Measurements from ENCODE around the gene UVSSA. TPM values are rescaled to one million over a fixed set of nuclear protein-coding genes. Genes with fewer than 3 reads are reported as not detected.

UVSSA gene
- total RNA-seq, 1 donor from 2014 or later = 32.4 TPM

GRCh38 chr4:1325681-1326635, 21.1 kb upstream of the UVSSA start:
- no peaks in the 10 kb centered on the region for H3K27me3 Mint-ChIP-seq
- no peak for DNase-seq (ENCODE audit: extremely low spot score, unreplicated experiment)
- H3K36me3 Mint-ChIP-seq = peaks cover 6% of the 10 kb centered on the region
- H3K27ac Mint-ChIP-seq = no peak overlapping the region
- H3K4me1 Mint-ChIP-seq (ENCODE audit: unreplicated experiment) = peaks cover 3% of the 10 kb centered on the region
- no peak for TF ChIP-seq CTCF (conservative IDR thresholded peaks at IDR 0.05)
- no peak overlapping the region for H3K4me3 Mint-ChIP-seq
- no peaks in the 10 kb centered on the region for H3K9me3 Mint-ChIP-seq

- H3K4me3 Mint-ChIP-seq = no peak overlapping the region
- no peak overlapping the region for H3K27ac Mint-ChIP-seq
- no peaks in the 10 kb centered on the region for H3K36me3 Mint-ChIP-seq
- H3K4me1 Mint-ChIP-seq (ENCODE audit: unreplicated experiment) = peaks cover 6% of the 10 kb centered on the region
- no peaks in the 10 kb centered on the region for H3K27me3 Mint-ChIP-seq
- DNase-seq (ENCODE audit: extremely low spot score, unreplicated experiment) = no peak
- no peaks in the 10 kb centered on the region for H3K9me3 Mint-ChIP-seq
- TF ChIP-seq CTCF (conservative IDR thresholded peaks at IDR 0.05) = no peak
Measured at GRCh38 chr4:1326751-1327525, 20.1 kb upstream of the UVSSA start.

DNA sequence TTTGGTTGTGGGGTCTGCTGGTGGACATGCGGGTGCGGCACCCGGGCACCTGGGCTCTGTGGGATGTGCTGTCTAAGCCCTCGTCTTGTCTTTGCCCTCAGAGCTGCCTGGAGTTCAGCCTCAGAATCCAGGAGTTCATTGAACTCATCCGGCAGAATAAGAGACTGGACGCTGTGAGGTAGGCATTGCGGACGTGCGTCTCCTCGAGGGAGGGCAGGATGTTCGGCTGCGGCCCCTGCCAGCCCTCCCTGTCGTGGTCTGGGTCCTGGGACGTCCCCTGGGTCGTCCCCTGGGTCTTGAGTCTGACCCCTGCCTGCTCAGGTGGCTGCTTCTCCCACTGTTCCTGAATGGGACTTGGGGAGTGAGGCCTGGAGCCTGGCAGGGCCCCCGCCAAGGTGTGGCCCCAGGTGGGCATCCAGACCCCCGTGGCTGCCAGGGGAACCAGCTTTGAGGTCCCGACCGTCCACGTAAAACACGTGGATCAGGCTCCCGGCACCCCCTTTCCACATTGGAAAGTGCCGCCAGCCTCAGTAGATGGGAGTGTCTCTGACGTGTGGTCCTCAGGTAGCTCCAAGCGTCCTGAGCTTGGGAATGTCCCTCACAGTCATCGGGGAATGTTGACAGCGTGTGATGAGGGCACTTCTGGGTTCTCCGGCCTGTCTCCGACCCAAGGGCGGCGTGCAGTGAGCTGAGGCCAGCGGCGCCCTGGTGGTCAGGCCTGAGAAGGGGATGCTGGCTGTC, 19.3 kb upstream of the UVSSA start:
- DNase-seq (ENCODE audit: extremely low spot score, unreplicated experiment) = no peak
- H3K4me1 Mint-ChIP-seq (ENCODE audit: unreplicated experiment) = peaks cover 6% of the 10 kb centered on the region
- H3K27ac Mint-ChIP-seq = no peak overlapping the region
- no peaks in the 10 kb centered on the region for H3K9me3 Mint-ChIP-seq
- no peak overlapping the region for H3K4me3 Mint-ChIP-seq
- TF ChIP-seq CTCF (conservative IDR thresholded peaks at IDR 0.05) = no peak
- H3K36me3 Mint-ChIP-seq = no peaks in the 10 kb centered on the region
- no peaks in the 10 kb centered on the region for H3K27me3 Mint-ChIP-seq

DNA sequence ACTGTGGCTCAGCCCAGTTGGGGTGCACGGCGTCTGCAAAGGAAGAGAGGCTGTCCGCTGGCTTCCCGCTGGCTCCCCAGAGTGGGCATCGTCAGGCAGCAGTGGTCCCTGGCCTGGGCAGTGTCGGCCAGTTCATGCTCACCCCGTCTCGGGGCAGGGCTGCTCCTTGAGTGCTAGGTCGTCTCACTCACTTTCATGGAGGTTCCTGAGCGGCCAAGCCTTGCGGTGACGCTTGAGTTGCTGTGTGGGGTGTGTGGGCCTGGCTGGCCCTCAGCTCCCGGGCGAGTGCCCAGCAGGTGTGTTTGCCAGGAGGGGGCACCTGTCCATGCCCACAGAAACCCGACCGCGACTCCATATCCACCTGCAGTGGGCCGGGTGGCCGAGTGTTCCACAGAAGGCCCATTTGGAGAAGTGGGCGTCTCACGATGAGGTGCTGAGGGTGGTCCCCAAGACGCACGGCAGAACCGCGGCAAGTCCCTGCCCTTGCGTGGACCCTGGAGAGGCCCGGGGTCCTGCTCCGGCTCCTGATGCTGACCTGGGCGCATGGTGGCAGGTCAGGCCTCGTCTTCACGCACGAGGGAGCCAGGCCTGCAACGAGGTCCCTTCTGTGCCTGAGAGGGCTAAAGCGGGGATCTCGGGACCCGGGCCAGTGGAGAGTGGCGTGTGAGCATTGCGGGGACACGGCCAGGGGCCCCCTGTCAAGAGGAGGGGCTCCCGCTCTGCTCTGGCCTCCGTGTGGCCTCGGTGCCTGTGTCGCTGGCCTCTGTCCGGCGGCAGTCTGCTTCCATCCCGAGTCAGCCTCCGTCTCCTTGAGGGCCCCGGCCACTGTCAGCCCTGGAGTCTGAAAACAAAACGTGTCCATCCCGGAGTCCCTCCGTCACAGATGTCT, 18.5 kb upstream of the UVSSA start:
- no peak for DNase-seq (ENCODE audit: extremely low spot score, unreplicated experiment)
- Mint-ChIP-seq H3K36me3 (no peaks in the 10 kb centered on the region), H3K27ac (no peak overlapping the region), H3K4me3 (no peak overlapping the region), H3K27me3 (no peaks in the 10 kb centered on the region), H3K4me1 (ENCODE audit: unreplicated experiment) (peaks cover 6% of the 10 kb centered on the region), H3K9me3 (no peaks in the 10 kb centered on the region)
- no peak for TF ChIP-seq CTCF (conservative IDR thresholded peaks at IDR 0.05)

Measured in type B pancreatic cell (in vitro differentiated cells).